HTR-8/SVneo (cell line): ENCODE data around the gene IL17REL.

ENCODE experiments used
- DNase-seq: peaks from one replicate; pipeline ENCODE4 v3.0.0; 2011; ENCODE audit warnings: low spot score, mixed read lengths; ENCODE audit not compliant: insufficient read length
- FAIRE-seq: peaks from 2 replicates; lab custom pipeline; 2011; peaks lifted over from hg19 to GRCh38; lab: Jason Lieb, UNC

IL17REL gene

DNA sequence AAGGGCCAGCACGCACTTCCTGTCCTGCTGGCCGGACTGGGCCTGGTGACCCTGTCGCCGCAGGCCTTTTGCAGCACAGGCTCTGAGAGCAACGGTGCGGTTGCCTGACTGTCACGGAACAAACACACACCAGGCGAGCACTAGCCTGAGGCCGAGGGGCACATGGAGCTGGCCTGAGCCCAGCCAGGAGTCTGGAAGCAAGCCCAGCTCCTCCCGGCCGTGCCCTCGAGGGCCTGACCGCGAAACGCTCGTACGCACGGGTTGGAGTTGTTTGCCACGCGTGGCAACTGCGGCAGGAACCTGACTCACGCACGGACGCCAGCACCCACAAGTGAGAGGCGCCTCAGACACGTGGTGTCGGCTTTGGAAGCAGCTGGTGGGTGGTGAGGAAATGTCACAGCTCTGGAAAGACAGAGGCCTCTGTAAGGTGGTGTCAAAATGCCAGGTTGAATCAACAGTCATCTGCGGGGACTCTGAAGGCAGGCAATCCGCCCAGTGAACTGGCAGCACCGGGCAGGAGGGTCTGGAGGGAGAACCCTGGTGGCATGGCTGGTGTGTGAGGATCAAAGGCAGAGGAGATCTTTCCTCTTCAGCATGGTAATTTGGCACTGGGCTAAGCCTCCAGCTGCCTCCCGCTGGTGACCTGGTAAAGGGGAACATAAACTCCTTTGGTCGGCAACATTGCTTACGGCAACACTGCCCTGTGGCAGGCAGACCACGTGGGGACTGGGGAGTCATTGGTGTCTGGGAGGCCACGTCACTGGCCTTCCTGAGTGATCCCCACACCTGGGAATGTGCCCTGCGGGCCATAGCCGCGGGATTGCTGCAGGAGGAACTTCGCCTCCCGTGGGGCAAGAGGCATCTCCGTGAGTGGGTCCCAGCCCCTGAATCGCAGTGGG lies 15.3 kb upstream of the IL17REL start:
- no peak for DNase-seq

DNA sequence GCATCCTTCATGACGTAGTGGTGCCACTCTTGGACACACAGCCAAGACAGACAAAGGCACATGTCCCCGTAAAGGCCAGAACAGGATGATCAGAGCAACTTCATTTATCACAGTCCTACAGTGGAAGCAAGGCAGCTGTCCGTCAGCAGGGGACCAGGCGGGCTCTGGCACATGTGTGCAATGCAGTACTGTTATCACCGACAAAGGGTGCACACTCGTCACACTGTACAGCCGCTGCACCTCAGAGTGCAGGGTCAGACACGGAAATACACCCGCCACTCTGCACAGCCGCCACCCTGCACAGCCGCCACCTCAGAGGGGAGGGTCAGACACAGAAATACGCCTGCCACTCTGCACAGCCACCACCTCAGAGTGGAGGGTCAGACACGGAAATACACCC lies 13.4 kb upstream of the IL17REL start:
- DNase-seq, result no peak
- no peak for FAIRE-seq

More for the DNA sequence above, 15.3 kb upstream of the IL17REL start:
- no peak for FAIRE-seq

DNA sequence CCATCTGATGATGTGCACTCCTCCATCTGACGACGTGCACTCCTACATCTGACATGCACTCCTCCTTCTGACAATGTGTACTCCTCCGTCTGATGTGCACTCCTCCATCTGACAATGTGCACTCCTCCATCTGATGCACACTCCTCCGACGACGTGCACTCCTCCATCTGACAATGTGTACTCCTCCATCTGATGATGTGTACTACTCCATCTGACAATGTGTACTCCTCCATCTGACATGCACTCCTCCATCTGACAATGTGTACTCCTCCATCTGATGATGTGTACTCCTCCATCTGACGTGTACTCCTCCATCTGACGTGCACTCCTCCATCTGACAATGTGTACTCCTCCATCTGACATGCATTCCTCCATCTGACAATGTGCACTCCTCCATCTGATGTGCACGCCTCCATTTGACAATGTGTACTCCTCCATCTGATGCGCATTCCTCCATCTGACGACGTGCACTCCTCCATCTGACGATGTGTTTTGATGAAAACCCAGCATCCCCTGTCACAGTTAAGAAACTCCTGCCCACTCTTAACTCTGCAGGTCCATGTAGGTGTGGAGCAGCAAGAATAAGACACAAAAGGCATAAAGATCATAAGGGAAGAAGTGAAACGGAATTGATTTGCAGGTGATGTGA lies 9.7 kb upstream of the IL17REL start:
- no peak for DNase-seq
- peak; percentile 96 for FAIRE-seq

DNA sequence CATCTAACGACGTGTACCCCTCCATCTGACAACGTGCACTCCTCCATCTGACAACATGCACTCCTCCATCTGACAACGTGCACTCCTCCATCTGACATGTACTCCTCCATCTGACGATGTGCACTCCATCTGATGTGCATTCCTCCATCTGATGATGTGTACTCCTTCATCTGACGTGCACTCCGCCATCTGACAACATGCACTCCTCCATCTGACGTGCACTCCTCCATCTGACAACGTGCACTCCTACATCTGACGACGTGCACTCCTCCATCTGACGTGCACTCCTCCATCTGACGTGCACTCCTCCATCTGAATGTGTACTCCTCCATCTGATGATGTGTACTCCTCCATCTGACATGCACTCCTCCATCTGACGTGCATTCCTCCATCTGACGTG lies 8.0 kb upstream of the IL17REL start:
- FAIRE-seq (peak; percentile 94), DNase-seq (no peak)

DNA sequence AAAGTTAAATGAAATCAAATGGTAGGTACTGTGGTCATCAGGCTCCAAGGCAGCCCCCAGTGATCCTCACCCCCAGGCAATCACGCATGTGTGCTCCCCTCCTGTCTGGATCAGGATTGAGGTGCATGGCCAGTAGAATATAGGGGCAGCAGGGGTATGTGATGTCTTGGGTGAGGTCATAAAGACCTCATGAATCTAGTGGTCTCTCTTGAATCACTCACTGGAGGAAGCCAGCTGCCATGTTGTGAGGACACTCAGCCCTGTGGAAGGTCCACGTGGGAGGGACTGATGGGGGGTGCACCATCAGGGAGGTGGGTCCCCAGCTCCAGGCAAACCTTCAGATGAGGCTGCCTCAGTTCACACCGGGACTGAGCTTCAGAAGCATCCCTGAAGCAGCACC lies 6.8 kb upstream of the IL17REL start:
- FAIRE-seq (no peak), DNase-seq (no peak)

DNA sequence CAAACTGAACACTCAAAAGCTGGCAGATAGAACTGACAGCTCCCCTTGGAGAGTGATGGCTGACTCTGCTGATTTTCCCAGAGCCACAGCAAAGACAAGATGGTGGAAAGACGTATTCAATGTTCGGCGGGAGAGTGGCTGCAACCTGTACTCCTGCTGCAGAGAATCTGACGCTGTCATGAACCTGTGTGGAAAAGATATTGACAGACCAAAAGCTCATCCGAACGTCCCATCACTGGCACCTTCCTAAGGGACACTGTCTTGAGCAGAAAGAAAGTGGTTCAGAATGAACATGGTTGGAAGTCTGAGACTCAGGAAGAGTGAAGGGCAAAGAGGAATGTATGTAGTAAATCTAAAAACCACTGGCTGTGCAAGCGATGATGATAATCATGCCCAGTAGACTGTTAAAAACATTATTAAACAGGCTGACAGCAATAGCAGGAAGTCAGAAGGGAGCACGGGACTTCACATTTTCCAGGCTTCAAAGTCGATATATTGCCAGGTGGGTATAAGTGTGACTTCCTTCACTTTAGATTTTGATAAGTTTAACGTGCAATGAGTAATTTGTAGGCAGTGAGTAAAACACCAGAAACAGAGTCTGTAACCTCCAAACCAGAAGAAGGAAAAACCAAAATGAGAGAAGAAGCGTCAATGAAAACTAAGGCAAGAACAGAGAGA lies 6.2 kb upstream of the IL17REL start:
- no peak for DNase-seq
- no peak for FAIRE-seq

DNA sequence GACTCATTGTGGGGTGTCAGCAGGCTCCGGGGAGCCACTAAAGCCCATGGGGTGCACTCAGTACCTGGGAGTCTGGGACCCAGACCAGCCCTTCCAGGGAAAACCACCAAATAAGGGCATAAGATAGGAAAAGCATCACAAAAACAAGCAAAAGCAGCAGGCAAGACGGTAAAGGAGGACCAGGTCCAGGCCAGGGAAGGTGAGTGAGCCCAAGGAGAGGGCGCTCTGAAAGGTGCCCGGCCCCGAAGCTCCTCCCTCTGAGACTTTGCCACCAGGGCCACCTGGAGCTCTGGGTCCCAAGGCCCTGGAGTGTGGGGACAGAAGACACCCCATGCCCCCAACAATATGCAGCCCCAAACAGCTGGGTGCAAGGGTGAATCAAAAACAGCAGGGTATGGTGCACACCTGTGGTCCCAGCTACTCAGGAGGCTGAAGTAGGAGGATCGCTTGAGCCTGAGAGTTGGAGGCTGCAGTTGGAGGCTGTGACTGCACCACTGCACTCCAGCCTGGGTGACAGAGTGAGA lies 5.2 kb upstream of the IL17REL start:
- FAIRE-seq (no peak), DNase-seq (no peak)

DNA sequence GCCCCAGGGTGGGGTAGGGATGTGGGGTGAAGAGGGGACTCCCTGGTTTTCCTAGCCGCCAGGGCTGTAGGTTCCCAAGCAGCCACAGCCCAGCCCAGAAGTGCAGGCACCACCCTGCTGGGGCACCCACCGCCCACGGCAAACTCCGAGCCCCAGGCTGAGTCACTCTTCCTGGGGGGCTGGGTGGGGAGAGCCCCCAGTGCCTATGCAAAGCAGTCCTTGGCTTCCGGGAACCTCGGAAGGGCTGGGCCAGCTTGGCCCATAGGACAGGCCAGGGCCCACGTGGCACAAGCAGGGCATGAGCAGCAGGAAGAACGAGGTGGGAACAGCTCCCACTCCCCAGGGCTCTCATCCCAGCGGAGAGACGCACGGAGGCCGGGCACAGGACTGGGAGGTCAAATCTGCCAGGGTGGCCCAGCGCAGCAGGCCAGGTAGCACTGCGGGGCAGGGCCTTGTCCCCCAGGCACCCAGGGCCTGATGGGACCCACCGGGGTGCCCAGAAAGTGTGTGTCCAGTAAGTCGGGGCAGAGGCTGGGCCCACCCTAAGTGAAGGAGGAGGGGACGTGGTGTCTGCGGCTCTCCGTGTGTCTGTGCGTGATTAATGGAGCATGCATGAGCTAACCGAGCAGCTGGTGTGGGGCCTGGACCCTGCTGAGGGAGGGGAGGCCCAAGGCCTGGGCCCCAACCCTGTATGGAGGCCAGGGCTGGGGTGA lies 4.6 kb upstream of the IL17REL start:
- FAIRE-seq (no peak), DNase-seq (peak; percentile 53)

DNA sequence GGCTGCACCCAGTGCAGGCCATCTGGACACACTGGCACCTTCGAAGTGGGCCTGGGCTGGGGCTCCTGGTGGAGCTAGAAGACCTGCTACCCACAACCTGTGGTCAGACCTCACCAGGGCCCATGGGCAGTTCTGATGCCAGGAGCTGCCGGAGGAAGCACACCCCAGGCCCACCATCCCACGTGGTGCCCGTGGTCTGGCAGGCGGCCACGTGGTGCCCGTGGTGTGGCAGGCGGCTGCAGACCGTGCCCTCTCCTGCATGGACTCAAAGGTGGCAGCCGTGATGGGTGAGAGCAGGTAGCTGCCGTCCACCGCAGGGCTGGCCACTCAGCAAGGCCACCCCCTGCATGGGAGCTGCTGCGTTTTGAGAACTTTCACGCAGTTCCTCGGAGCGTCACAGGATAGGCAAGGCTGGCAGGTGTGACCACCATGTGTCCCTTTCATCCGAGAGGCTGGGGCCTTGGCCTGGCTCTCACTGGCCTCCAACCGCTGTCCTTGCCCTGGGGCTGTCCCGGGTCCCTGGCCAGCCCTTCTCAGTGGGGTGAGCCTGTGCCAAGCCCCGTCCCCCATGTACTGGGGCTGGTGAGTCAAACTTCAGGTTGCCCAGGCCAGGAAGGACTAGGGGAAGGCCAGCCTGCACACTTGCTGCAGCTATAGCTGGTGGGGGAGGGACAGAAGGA lies 3.9 kb upstream of the IL17REL start:
- FAIRE-seq (no peak), DNase-seq (no peak)

DNA sequence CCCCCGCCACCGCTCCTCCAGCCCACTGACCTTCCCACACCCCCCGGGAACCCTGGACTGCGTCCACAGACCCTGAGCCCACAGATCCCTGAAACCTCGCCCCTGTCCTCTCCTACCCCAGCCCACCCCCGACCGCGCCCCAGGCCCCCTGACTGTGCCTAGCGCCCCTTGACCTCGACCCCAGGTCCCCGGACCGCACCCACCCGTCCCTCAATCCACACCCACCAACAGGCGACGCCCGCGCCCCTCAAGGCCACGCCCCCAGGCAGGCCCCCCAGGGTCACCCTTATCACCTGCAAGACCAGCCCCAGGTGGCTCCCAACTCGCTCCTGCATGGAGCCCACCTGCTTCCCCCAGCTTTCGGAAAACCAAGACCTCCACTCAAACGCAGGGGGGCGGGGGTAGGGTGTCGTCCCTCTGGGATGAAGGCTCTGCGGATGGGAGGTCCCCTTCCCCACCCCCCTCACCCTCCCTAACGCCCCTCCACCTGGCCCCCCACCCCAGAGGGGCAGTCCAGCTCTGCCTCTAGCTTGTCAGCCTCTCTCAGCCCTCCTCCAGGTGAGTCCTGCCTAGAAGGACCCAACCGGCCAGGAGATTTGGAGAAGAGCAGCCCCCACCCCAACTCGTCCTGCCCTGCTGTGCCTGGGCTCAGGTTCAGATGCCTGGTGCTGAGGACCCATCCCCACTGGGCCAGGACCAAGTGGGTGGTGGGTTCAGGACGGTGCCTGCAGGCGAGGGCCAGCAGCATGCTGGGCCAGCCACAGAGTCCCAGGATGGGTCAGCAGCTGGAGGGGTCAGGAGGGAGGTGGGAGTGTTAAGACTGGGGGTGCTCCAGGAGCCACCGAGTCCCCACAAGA lies 3.1 kb upstream of the IL17REL start:
- DNase-seq (no peak), FAIRE-seq (no peak)

DNA sequence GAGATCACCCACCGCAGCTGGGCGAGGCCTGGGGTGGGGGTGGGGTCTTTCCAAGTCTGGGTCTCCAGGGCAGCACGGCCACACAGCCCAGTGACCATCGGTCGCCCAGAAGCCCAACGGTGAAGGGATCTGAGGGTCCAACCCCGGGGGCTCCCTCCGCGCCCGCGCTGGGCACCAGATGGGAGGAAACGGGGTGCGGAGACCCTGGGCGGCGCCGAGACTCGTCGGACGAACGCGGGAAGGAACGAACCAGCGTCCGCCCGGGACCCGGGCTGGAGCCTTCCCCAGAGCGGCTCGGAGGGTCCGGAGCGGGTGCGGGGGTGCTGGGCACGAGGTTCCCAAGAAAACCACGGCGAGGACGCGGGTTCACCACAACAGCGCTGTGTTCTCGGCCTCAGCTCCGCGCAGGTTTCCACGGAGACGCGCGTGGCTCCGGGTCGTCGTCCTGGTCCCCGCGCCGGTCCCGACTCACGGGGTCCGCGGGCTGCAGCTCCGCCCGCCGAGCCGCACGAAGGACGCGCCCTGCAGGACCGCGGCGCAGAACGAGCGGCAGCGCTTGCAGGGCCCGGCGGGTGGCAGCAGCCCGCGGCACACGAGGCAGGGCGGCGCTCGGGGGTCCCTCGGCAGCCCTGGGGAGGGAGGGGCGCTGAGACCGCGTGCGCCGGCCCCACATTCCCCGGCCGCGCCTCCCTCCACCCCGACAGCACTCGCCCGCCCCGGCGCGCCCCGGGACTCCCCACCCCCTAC lies 2.3 kb upstream of the IL17REL start:
- FAIRE-seq, result no peak

DNA sequence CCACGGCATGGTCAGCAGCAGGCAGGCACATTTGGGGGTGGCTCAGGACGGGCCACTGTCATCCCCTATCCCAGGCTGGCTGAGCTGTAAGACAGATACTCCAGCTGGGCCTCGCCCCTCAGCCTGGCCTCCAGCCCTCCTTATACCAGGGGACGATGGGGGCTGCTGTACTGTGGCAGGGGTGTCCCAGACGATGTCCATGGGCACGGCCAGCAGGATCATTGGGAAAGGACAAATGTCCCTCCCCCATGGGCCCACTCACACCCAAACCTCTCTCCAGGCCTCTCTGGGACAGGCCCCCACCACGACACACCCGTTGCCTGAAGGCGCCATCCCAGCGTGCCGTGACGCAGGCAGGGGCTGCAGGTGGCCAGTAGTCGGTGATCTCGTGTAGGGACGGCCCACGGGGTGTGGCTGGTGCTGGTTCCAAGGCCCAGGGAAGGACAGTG lies 1.5 kb upstream of the IL17REL start:
- FAIRE-seq (no peak), DNase-seq (no peak)

More for the DNA sequence above, 2.3 kb upstream of the IL17REL start:
- DNase-seq, result no peak

DNA sequence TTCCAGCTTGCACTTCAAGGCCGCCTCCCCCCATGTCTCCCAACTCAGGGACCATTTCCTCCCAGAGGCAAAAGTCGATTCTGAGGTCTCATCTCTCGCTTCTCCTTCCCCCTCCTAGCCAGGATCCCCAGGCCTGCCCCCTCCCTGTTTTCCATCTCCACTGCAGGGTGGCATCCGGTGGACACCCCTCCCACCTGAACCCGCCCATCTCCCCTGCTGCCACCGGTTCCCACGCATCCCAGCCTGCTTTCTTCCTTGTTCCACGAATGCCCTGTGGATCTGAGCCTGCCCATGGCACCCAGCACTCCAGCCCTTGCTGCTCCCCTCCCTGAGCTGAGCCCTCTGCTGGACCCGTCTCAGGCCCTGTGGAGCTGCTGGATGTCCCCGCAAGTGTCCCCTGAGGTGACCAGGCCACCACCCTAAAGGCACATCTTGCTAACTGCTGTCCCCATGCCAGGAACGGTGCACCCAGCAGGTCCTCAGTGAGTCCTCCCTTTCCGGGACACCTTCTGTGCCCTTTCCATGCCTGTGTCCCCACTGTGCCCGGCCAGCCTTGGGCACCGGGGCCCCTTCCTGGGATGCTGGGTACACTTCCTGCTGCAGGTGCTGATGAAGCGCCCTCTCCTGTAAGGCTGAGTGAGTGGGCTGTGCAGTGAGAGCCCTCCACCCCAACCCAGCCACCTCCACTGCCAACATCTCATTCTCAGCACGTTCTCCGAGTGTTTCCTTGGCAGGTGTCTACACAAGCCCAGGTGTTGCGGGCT lies 936 bp downstream of the IL17REL start:
- DNase-seq (no peak), FAIRE-seq (no peak)

DNA sequence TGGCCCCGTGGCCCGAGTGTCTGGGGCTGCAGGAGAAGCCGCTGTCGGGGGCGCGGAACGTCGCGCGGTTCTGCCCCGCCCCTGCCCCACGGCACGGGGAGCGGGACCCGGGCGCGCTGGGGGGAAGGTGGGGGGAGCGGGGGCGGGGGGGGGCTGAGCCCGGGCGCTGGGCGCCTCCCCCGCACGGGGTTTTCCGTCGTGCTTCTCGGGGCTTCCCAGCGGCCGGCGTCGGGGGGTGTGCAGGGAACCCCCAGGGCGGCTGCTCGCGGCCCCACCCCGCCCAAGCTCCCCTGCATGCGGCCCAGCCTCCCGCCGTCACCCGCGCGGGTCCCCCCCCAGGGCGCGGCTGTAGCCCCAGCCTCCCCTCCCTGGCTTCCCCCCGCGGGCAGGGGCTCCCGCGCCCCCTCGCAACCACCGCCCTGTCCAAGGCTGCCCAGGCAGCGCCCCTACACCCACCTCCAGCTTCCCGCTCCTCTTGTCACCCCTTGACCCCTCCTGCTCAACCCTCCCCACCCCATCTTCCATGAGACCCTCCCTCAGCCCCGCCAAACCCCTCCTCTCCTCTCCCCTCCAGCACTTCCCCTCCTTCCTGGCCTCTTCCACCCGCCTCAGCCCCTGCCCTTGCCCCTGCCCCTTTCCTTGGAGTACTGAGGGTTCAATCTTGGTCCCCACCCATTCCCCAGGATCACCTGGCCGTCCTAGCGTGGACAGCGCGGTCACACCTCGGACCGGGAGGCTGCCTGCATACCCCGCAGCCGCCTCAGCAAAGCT lies 1.7 kb downstream of the IL17REL start:
- DNase-seq, result no peak

DNA sequence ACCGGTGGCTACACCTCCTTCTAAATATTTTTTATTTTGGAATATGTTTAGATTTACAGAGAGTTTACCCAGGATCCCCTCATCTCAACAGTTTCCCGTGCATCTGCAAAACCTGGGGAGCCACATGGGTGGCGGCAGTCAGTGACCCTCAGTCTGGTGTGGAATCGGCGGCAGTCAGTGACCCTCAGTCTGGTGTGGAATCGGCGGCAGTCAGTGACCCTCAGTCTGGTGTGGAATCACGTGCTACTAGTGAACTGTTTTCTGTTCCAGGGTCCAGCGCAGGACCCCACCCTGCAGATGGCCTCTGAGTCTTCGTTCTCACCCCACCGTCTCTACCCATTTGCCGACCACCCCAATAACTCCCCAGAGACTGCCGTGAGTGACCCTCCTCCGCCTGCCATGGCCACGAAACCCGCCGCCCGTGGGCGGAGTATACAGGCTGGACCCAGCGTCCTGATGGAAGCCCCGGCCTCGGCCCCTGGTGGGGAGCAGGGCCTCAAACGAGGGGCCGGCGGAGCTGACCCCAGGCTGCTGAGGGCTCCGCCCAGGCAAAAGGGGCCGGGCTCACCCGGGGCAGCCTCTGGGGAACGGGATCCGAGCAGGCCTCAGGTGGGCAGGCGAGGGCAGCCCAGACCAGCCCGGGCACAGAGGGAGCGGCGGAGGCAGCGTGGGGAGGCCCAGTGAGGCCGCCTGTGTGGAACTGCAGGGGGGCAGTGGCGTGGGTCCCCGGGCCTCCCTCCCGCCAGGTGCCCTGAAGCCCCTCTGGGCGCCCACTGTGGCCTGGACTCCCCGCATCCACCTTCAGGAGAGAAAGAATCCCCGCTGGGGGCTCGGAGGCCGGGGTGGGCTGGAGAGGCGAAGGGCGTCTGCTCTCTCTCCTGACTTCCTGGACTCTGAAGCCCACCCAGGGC lies 2.5 kb downstream of the IL17REL start:
- peak; percentile 97 for FAIRE-seq
- no peak for DNase-seq

More for the DNA sequence above, 1.7 kb downstream of the IL17REL start:
- FAIRE-seq, result no peak
